GM12873 (cell line): ENCODE results near the gene DSN1.

ENCODE experiments used
- TF ChIP-seq, protein P1 (sequence below): IDR thresholded peaks from 2 replicates; pipeline ENCODE4 v1.5.1; 2012; ENCODE audit warnings: low read depth, mild to moderate bottlenecking, moderate library complexity, low read length, control low read depth; ENCODE audit not compliant: insufficient read depth; ENCODE audit errors: missing control alignments

Gene DSN1, protein sequence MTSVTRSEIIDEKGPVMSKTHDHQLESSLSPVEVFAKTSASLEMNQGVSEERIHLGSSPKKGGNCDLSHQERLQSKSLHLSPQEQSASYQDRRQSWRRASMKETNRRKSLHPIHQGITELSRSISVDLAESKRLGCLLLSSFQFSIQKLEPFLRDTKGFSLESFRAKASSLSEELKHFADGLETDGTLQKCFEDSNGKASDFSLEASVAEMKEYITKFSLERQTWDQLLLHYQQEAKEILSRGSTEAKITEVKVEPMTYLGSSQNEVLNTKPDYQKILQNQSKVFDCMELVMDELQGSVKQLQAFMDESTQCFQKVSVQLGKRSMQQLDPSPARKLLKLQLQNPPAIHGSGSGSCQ

DNA sequence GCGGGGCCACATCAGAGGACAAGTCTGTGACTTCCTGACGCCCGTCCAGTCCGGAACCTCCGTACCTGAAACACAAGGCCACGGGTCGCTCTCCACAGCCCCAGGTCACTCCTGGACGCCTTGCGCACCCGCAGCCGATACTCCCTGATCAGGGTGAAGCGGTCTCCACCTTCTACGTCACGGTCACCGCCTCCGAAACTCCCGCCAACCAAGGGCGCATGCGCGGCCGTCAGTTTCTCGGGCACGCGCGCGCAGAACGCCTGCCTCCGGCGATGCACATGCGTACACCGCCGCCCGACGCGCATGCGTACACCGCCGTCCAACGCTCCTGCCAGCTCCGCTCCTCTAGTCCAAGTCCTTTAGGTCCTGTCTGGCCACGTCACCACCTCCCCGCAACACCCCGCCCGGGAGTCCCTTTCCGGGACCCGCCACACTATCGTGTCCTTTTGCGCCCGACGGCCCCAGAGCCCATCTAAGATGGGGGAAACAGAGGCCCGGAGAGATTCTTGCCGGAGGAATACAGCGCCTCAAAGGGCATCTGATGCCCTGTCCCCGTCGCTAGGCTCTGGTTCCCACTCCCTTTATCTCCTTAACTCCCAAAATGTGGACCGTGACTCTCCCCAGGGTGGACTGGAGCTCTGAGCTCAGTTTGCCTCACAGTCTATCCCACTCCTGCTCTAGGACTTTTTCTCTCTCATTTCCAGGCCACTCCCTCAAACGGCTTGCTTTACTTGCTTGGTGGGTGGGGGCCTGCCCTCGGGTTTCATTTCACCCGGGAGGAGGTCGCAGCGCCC is at the start of gene DSN1:
TSS of gene DSN1 (minus strand) at position 167 of the 794 bp plus-strand sequence. CDS start 2,305 bp downstream, outside the sequence.
- TF ChIP-seq, protein P1, sequence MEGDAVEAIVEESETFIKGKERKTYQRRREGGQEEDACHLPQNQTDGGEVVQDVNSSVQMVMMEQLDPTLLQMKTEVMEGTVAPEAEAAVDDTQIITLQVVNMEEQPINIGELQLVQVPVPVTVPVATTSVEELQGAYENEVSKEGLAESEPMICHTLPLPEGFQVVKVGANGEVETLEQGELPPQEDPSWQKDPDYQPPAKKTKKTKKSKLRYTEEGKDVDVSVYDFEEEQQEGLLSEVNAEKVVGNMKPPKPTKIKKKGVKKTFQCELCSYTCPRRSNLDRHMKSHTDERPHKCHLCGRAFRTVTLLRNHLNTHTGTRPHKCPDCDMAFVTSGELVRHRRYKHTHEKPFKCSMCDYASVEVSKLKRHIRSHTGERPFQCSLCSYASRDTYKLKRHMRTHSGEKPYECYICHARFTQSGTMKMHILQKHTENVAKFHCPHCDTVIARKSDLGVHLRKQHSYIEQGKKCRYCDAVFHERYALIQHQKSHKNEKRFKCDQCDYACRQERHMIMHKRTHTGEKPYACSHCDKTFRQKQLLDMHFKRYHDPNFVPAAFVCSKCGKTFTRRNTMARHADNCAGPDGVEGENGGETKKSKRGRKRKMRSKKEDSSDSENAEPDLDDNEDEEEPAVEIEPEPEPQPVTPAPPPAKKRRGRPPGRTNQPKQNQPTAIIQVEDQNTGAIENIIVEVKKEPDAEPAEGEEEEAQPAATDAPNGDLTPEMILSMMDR = no peak

DNA sequence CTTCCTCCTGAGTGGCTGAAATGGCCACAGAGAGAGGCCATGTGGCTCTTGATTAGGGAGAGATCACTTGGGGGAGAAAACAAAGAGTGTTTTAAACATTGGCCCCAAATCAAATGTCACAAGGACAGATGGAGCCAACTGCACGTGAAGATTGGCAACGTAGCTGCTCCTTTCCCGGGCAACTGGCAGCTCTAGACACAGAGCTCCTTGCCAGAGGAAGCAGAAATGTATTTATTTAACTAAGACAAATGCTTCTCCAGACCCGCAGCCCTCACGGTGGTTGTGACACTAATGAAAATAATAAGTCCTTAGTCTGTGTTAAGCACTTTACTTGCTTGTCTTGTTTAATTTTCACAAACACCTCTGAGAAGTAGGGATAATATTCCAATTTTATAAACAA is 49.6 kb upstream of the DSN1 start:
- TF ChIP-seq, protein P1 = no peak

DNA sequence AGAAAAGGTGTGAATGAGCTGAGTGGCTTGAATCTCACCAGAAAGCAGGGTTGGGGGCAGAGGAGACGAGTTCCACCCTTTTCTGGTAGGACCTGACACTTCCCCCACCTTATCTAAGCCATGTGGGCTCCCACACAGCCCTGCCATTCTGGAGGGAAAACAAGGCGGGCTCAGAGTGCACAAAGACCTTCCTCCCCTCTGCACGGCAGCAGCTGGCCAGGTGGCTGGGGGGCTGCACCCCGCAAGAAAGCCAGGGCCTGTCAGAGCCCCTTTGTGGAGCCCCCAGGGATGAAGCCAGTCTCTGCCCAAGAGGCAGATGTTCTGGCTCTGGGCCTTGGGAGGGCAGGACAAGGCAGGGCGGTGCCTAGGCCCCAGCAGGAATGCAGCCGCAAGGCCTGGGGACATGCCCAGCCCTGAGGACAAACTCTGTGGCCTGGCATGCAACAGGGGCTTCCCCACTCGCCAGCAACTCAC is 48.4 kb upstream of the DSN1 start:
- TF ChIP-seq, protein P1 = no peak

DNA sequence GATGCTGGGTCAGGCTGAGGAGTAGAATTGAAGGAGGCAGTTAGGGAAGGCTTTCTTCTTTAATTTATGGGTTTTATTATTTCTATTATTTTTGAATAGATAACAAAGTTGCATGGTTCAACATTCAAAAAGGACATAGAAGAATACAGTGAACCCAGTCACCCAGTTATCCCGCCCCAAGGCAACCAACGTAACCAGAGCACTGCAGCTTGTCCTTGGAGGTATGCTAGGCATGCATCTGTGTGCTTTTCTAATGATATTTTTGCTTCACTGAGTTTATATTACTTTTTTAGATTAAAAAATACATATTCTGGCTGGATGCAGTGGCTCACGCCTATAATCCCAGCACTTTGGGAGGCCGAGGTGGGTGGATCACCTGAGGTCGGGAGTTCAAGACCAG is 47.4 kb upstream of the DSN1 start:
- TF ChIP-seq, protein P1 = no peak

DNA sequence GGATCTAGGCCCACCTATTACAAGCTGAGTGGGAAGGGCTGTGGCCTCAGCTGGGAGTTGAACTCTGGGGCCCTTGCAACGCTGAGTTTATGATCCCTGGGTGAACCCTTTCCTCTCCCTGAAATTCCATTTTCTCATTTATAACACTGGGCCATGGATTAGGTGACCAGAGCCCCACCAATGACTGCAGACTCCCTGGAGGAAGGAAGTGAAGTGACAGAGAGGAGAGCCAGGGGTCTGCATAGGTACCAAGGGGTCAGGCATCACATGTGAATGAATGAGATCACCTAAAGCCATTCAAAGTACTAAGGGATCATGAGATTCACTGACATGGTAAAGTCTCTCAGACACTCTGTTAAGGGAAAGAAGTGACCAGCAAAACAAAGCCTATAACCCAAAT is 46.5 kb upstream of the DSN1 start:
- TF ChIP-seq, protein P1 = no peak

DNA sequence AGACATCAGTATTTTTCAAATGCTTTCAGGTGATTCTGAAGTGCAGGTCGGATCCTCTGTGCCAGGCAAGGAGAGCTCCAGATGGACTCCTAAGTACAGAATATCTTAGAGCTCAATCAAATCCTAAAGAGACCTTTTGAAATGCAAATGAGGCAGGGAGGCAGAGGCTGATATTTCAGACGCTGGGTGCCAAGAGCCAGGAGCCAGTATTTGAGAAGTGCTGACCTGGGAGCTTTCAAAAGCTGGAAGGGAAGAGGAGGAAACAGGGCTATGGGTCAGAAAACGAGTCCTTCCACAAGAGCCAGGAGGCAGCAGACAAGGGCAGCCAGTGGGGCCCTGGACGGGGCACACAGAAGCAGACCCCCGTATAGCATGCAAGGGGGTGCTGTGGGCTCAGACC is 46.1 kb upstream of the DSN1 start:
- TF ChIP-seq, protein P1 = no peak

DNA sequence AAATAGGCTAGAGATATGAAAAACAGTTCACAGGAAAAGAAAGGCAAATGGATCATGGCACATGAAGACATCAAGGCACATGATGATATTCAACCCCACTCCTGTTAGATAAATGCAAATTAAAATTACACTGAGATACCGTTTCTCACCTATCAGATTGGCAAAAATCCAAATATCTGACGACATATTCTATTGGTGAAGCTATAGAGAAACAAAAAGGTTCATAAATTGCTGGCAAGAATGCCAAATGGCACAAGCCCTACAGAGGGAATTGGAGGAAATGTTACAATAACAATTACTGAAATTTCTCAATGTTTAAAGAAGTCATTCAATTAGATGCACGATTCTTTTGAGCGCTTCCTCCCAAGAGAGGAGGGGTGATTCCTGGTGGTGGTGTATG is 45.3 kb upstream of the DSN1 start:
- TF ChIP-seq, protein P1 = no peak
